Stimulated activated CD8-positive, alpha-beta memory T cell treated with anti-CD3 and anti-CD28 coated beads, Interleukin-12 subunit alpha, Interleukin-12 subunit beta, amount 100 ng/mL, for 1 hour (primary cell): Measurements from ENCODE around the gene ALG5.

Experiments
- DNase-seq: peaks from one replicate; pipeline ENCODE4 v3.0.0-alpha.2; 2020; ENCODE audit warnings: low read depth

The ALG5 gene

GRCh38 chr13:36915896-36916640 lies 83.1 kb downstream of the ALG5 start:
- DNase-seq = no peak

- no peak for DNase-seq
Observed at GRCh38 chr13:36915106-36915505, 84.0 kb downstream of the ALG5 start.

GRCh38 chr13:36914648-36915047 lies 84.5 kb downstream of the ALG5 start:
- no peak for DNase-seq

- no peak for DNase-seq
Observed at GRCh38 chr13:36913463-36913862, 85.7 kb downstream of the ALG5 start.

GRCh38 chr13:36912973-36913372 lies 86.2 kb downstream of the ALG5 start:
- no peak for DNase-seq

- no peak for DNase-seq
Observed at GRCh38 chr13:36912369-36912768, 86.8 kb downstream of the ALG5 start.

- DNase-seq = no peak
Observed at GRCh38 chr13:36910545-36910944, 88.6 kb downstream of the ALG5 start.

- DNase-seq = no peak
Observed at GRCh38 chr13:36907821-36908220, 91.3 kb downstream of the ALG5 start.

- DNase-seq = no peak
Observed at GRCh38 chr13:36907266-36907665, 91.9 kb downstream of the ALG5 start.

GRCh38 chr13:36905944-36906343 lies 93.2 kb downstream of the ALG5 start:
- DNase-seq = no peak

GRCh38 chr13:36903925-36904595 lies 95.1 kb downstream of the ALG5 start:
- no peak for DNase-seq
